ENCODE data around the gene GNG14. TPM values are rescaled to one million over a fixed set of nuclear protein-coding genes. Genes with fewer than 3 reads are reported as not detected.

The GNG14 gene
- total and polyA plus RNA-seq, 12 donors = not detected

GRCh38 chr19:12648088-12648487 is 39.7 kb upstream of the GNG14 start:
- DNase-seq = no peak
- Histone ChIP-seq H3K4me3 (peak overlapping the region in 8 of 10 donors; percentile 22 to 44 (median 32)), H3K9me3 (no peaks in the 10 kb centered on the region), H3K27me3 (no peaks in the 10 kb centered on the region), H3K27ac (no peak overlapping the region), H3K36me3 (peaks cover 0 to 34% (median 0%) of the 10 kb centered on the region in 9 donors), H3K4me1 (peaks cover 7 to 15% (median 11%) of the 10 kb centered on the region in 9 donors)
- intact Hi-C loops (cut with DNase I) = no loop called here
- WGBS, 2 donors = 8 to 15% methylated on average over 29 of the region's 29 CpGs
- TF ChIP-seq, protein P1, sequence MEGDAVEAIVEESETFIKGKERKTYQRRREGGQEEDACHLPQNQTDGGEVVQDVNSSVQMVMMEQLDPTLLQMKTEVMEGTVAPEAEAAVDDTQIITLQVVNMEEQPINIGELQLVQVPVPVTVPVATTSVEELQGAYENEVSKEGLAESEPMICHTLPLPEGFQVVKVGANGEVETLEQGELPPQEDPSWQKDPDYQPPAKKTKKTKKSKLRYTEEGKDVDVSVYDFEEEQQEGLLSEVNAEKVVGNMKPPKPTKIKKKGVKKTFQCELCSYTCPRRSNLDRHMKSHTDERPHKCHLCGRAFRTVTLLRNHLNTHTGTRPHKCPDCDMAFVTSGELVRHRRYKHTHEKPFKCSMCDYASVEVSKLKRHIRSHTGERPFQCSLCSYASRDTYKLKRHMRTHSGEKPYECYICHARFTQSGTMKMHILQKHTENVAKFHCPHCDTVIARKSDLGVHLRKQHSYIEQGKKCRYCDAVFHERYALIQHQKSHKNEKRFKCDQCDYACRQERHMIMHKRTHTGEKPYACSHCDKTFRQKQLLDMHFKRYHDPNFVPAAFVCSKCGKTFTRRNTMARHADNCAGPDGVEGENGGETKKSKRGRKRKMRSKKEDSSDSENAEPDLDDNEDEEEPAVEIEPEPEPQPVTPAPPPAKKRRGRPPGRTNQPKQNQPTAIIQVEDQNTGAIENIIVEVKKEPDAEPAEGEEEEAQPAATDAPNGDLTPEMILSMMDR (IDR thresholded peaks at IDR 0.05) = peak in 6 of 9 donors; percentile 21 to 44 (median 36)
- ATAC-seq = peak; percentile 34 to 75 (median 54)

- intact Hi-C loops (cut with DNase I) = no loop called here
- DNase-seq (no peak), ATAC-seq (no peak)
- no peaks in the 10 kb centered on the region for H3K27me3 ChIP-seq
- peaks cover 7 to 15% (median 11%) of the 10 kb centered on the region in 9 donors for H3K4me1 ChIP-seq
- no peak overlapping the region for H3K4me3 ChIP-seq
- TF ChIP-seq, protein P1 (IDR thresholded peaks at IDR 0.05) = no peak
- H3K27ac ChIP-seq = no peak overlapping the region
- H3K9me3 ChIP-seq = no peaks in the 10 kb centered on the region
- WGBS, 2 donors = 94 to 95% methylated on average over 10 of the region's 10 CpGs
- H3K36me3 ChIP-seq = peaks cover 0 to 51% (median 0%) of the 10 kb centered on the region in 9 donors
Observed at GRCh38 chr19:12649941-12650340, 37.9 kb upstream of the GNG14 start.

- 91 to 92% methylated on average over 6 of the region's 6 CpGs for WGBS, 2 donors
- Histone ChIP-seq H3K4me3 (no peak overlapping the region), H3K27ac (no peak overlapping the region), H3K27me3 (no peaks in the 10 kb centered on the region), H3K9me3 (no peaks in the 10 kb centered on the region), H3K36me3 (peaks cover 0 to 60% (median 5%) of the 10 kb centered on the region in 9 donors), H3K4me1 (peaks cover 7 to 15% (median 11%) of the 10 kb centered on the region in 9 donors)
- no peak for ATAC-seq
- no peak for DNase-seq
- intact Hi-C loops (cut with DNase I) = no loop called here
- TF ChIP-seq, protein P1 (IDR thresholded peaks at IDR 0.05) = no peak
Observed at GRCh38 chr19:12652219-12652618, 35.6 kb upstream of the GNG14 start.

DNA sequence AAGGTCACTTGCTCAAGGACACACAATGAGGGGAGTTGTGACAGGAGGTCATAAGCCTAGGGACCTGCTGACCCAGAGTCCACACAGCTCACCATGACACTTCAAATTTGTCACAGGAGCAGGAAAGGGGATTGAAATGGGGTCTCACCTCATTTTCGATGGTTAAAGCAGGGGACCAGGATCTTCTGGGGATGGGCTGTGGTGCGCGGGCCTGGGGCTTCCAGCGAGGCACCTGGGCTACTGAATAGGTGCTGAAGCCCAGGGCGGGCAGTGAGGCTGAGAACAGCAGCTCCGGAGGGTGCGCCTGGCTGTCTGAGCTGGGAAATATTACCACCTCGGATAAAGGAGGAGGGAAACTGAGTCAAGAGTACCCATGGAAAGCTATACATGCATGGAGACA is 32.3 kb upstream of the GNG14 start:
- DNase-seq = no peak
- H3K9me3 ChIP-seq = no peaks in the 10 kb centered on the region
- H3K27me3 ChIP-seq = no peaks in the 10 kb centered on the region
- intact Hi-C loops (cut with DNase I) = no loop called here
- no peak for ATAC-seq
- TF ChIP-seq, protein P1 (IDR thresholded peaks at IDR 0.05) = no peak
- no peak overlapping the region for H3K4me3 ChIP-seq
- WGBS, 2 donors = 94 to 97% methylated on average over 8 of the region's 8 CpGs
- H3K36me3 ChIP-seq = peaks cover 0 to 93% (median 23%) of the 10 kb centered on the region in 9 donors
- H3K4me1 ChIP-seq = no peaks in the 10 kb centered on the region
- no peak overlapping the region for H3K27ac ChIP-seq
